Mononuclear cell (primary cell): ENCODE results near the gene DOCK2. TPM values are rescaled to one million over a fixed set of nuclear protein-coding genes. Genes with fewer than 3 reads are reported as not detected.

Experiments
- H3K27me3 ChIP-seq: 2 replicates; pipeline ENCODE4 v1.6.0; 2011; ENCODE audit warnings: low read length, control low read depth; ENCODE audit not compliant: insufficient read depth
- H3K4me1 ChIP-seq: 2 replicates; pipeline ENCODE4 v1.5.1; 2011; ENCODE audit warnings: mild to moderate bottlenecking, low read length, control low read depth; ENCODE audit not compliant: insufficient read depth
- H3K4me3 ChIP-seq: 2 replicates; pipeline ENCODE4 v1.5.1; 2011; ENCODE audit warnings: mild to moderate bottlenecking, low read length, moderate library complexity
- H3K9me3 ChIP-seq: 2 replicates; pipeline ENCODE4 v1.5.1; 2011; ENCODE audit warnings: low read depth, mild to moderate bottlenecking, control low read depth, low read length
- total RNA-seq: library from RNA; depleted of rRNA; stranded (reverse); fragments of >200 nt; gene quantifications from one replicate; pipeline ENCODE4 v1.2.3, GENCODE V29; 2012

Gene DOCK2
- total RNA-seq, 1 donor = 244 TPM

DNA sequence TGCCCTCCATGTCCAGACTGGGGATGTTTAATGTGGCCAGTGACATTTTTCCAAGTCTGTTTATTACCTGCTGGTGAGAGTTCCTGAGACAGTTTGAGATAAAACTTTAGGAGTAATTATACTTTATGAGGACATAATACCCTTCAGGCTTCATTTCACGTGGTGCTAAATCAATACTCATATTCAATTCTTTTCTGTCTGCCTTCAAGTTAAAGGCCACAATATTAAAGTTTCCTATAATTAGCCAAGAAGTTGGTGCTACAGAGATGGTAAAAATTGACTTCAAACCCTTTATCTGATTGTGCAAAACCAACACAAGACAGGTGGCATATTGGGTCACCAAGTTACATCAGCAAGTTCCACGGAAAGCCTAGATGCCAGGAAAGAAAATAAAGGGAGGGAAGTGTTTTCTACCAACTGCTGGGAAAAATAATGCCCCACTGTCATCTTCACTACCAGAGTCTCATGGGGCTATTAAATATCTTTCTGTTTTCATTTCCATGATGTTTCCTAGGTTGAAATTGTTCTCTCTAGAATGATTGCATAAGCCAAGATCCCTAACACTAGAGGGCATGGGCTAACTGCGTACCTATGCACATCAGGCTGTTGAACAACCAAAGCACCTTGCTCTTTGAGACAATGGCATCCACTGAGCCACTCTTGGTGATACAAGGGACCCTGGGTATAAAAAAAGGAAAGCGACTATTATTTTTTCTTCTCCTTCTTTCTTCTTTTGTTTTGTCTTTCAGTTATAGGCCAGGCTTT lies 274.6 kb downstream of the DOCK2 start:
- no peaks in the 10 kb centered on the region for H3K27me3 ChIP-seq
- no peak overlapping the region for H3K4me3 ChIP-seq
- H3K9me3 ChIP-seq = no peaks in the 10 kb centered on the region

DNA sequence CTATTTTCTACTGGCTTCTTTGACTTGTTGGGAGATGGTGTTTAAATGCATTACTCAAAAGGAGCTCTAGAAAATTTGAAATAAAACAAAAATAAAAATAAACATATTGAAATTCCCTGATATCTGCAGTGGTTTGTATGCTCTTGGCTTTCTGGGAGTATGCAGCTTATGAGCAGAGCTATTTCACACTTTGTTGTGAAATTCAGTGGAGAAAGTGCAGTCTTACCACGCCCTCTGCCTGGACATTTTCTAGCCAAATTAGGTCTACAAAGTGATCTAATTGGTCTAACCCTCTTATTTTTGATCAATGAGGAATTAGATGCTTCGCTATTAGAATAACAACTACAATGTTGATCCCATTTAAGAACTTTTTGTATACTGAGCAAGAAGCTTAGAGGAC lies 276.4 kb downstream of the DOCK2 start:
- H3K27me3 ChIP-seq = no peaks in the 10 kb centered on the region
- H3K4me1 ChIP-seq = no peaks in the 10 kb centered on the region
- no peak overlapping the region for H3K4me3 ChIP-seq
- no peaks in the 10 kb centered on the region for H3K9me3 ChIP-seq

More for the DNA sequence above, 274.6 kb downstream of the DOCK2 start:
- H3K4me1 ChIP-seq = no peaks in the 10 kb centered on the region

DNA sequence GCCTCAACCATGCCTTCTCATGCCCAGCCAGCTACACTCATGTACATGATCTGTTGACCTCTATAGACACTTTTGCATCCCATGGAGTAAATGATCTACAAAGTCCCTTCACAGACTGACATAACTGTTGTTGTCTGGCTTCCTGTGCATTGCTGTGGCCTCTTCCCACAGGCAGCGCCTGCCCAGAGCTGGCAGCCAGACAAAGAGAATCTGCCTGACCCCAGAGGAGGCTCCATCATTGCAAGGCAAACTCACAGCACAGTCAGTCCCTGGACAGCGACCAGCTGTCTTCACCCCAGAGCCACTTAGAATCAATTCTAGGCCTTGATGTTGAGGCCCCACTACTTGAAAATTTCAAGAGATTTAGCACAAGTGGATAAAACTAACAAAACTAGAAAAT lies 277.7 kb downstream of the DOCK2 start:
- Histone ChIP-seq H3K27me3 (no peaks in the 10 kb centered on the region), H3K4me1 (no peaks in the 10 kb centered on the region), H3K4me3 (no peak overlapping the region), H3K9me3 (no peaks in the 10 kb centered on the region)

DNA sequence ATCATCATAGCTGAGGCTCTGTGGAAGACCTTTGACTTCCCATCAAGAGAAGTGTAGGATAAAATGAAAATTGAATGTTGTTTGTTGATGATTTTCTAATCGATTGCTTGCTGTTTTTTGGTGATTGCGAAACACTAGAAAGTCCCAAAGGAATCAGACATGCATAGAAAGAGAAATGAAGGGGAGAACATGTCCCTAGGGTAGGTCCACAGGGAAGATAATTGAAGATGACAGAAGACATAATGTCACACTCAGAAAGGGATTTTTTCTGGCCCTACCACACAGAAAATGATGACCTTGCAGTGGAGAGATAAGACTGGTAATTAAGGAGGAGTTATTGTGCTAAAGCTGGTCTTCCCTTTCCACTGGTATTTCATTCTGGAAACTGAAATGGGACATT lies 280.4 kb downstream of the DOCK2 start:
- Histone ChIP-seq H3K4me1 (no peaks in the 10 kb centered on the region), H3K4me3 (no peak overlapping the region), H3K9me3 (no peaks in the 10 kb centered on the region)

DNA sequence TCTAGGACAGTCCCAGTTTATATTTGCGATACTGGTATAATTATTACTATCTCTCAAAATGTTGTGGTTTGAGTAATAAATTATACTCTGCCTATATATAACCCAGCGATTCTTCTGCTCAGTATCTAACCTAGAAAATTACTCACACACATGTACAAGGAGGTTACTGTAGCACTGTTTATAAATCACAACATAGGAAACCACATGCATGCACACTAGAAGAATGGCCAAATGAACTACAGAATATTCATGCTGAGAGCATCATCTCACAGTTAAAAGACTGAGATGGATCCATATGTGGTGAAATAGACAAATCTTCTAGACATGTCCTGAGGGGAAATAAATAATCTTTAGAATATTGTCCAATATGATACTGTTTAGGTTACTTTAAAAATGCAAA lies 281.2 kb downstream of the DOCK2 start:
- Histone ChIP-seq H3K4me3 (no peak overlapping the region), H3K27me3 (no peaks in the 10 kb centered on the region), H3K4me1 (no peaks in the 10 kb centered on the region), H3K9me3 (no peaks in the 10 kb centered on the region)

More for the DNA sequence above, 280.4 kb downstream of the DOCK2 start:
- no peaks in the 10 kb centered on the region for H3K27me3 ChIP-seq

DNA sequence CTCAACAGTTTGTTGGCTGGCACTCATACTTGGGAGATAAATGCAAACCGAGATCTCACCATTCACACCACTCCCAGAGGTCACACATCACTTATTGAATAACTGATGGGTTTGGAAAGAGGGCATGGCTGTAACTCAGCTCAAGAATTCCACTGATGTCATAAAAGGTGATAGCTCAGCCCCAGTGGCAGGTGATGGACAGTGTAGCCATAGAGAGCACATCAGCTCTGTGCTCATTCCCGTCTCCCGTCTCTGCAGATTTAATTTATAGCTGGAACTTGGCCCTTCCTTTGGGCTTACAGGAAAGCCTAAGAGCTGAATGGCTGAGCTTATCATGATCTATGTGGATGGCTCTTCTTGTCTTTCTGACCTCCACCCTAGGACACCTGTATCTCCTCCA lies 283.4 kb downstream of the DOCK2 start:
- Histone ChIP-seq H3K27me3 (no peaks in the 10 kb centered on the region), H3K9me3 (no peaks in the 10 kb centered on the region), H3K4me3 (no peak overlapping the region), H3K4me1 (no peaks in the 10 kb centered on the region)

DNA sequence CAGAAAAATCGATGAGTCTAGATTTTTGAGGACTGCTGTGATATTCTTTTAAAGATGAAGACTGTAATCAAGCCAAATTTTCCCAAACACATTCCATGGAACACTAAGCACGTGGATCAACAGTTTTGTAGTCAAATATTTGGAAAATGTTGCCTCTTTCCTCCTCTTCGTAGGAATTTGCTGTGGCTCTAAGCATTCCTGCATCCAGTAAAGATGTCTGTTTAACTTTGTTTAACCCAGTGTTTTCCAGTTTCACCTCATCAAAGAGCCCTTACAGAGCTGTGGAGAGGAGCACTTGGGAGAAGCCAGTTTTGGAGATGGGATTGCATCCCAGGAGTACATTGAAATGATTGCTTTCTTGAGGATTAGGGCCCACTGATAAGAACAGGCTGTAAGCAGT lies 284.3 kb downstream of the DOCK2 start:
- no peaks in the 10 kb centered on the region for H3K27me3 ChIP-seq
- no peaks in the 10 kb centered on the region for H3K9me3 ChIP-seq
- no peak overlapping the region for H3K4me3 ChIP-seq
- H3K4me1 ChIP-seq = no peaks in the 10 kb centered on the region

DNA sequence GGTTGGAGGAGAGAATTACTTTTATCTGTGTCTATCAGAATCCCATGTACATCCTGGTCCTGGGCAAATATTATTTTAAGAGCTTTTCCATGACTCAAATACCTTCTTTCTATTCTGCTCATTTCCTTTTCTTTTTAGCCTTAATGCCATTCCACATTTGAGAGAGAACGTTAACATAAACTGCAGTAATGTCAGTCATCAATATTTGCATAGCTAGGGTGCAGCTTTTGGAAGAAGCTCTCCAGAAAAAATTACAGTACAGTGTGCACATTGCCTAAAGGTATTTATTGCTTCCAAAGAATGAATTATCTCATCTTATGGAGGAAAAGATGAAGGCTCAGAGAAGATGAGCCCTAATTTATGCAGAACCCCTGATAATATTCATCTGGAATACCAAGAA lies 284.9 kb downstream of the DOCK2 start:
- no peaks in the 10 kb centered on the region for H3K27me3 ChIP-seq

DNA sequence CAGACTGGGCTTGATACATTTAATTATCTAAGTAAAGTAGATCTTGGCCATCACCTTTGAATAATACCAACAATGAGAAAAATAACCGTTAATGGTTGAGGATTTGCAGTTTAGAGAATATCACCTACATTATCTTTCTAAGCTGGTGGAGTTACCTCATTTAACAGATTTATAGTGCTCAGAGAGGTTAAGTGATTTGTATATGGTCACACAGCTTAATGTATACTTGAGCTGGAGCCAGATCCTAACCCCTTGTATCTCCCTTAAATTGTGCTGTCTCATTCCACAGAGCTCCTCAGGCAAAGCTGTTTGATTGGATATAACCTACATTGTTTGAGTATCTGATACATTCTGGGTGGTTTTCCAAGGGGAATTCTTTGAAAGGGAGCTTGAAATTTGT lies 285.4 kb downstream of the DOCK2 start:
- no peak overlapping the region for H3K4me3 ChIP-seq
- no peaks in the 10 kb centered on the region for H3K9me3 ChIP-seq
- H3K27me3 ChIP-seq = no peaks in the 10 kb centered on the region
- H3K4me1 ChIP-seq = no peaks in the 10 kb centered on the region

More for the DNA sequence above, 284.9 kb downstream of the DOCK2 start:
- Histone ChIP-seq H3K9me3 (no peaks in the 10 kb centered on the region), H3K4me3 (no peak overlapping the region), H3K4me1 (no peaks in the 10 kb centered on the region)

DNA sequence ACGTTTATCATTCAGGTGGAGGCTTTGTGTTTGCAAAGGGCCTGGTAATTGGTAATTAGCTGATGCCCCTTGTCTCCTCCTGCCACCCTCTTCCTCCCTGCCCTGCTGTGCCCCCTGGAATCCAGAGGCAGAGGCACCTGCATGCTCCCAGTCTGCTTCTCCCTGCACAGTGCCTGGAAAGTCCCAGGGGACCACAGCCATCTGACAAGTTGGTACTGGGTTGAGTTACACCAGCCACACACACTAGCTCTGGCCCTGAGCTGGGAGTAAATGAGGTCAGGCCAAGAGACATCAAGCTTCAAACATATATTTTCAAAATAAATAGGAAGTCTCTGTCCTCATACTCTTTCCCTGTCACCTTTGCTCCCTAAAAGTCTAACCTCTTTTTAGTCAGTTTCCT lies 286.9 kb downstream of the DOCK2 start:
- no peaks in the 10 kb centered on the region for H3K9me3 ChIP-seq
- no peaks in the 10 kb centered on the region for H3K4me1 ChIP-seq
- no peak overlapping the region for H3K4me3 ChIP-seq
- no peaks in the 10 kb centered on the region for H3K27me3 ChIP-seq

DNA sequence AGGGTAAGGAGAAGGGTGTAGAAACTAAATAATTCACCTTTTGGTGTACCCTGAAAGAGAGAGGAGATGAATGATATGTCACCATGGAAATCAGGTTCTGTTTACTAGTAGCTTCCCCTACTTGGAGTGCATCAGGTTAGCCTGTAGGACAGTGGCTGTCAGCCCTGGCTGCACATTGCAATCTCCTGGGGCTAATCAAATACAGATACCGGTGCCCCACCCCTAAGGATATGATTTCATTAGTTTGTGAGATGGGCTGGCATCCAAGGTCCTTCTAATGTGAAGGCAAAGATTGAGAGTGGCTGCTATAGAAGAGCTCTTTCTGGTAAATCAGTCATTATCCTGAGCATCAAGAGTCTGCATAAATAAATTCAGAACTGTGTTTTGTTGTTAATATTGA lies 296.1 kb downstream of the DOCK2 start:
- Histone ChIP-seq H3K4me3 (no peak overlapping the region), H3K27me3 (no peaks in the 10 kb centered on the region), H3K9me3 (no peaks in the 10 kb centered on the region), H3K4me1 (peaks cover 6% of the 10 kb centered on the region)

DNA sequence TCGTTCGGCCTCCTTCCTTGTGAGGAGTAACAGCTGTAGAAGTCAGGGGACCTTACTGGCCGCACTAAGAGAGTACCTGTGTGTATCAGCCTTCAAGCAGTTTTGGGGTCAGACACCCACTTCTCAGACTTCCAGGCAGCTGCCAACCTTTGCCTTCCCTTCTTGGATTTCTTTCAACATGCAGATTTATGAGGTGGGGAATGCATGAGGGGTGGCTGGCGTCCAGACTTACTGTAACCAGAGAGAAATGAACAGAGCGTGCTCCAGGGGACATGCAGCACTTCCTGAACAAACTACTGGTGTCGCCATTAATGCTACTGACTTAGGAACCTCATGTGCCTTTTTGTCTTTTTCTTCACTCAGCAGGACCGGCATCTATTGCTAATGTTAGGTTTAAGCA lies 296.5 kb downstream of the DOCK2 start:
- Histone ChIP-seq H3K4me3 (no peak overlapping the region), H3K27me3 (no peaks in the 10 kb centered on the region), H3K4me1 (peaks cover 6% of the 10 kb centered on the region), H3K9me3 (no peaks in the 10 kb centered on the region)

DNA sequence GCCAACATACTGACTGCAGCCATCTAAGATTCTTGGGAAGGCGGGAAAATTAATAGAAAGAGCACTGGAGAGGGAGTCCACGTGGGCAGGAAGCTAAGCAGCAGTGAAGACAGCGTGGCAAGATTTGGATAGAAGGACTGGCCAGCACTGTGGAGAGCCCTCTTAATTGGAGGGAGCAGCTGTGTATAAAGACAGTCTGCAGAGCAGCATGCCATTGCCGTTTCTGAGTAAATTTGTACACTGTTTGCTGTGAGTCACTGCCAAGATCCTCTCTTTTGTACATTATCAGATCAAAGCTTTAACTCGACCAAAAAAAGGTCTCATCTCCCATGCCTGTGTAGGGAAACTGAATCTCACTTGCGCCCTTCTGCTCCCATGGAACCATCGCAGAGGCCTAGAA lies 297.9 kb downstream of the DOCK2 start:
- no peaks in the 10 kb centered on the region for H3K27me3 ChIP-seq
- peaks cover 6% of the 10 kb centered on the region for H3K4me1 ChIP-seq
- H3K9me3 ChIP-seq = no peaks in the 10 kb centered on the region
- H3K4me3 ChIP-seq = no peak overlapping the region

DNA sequence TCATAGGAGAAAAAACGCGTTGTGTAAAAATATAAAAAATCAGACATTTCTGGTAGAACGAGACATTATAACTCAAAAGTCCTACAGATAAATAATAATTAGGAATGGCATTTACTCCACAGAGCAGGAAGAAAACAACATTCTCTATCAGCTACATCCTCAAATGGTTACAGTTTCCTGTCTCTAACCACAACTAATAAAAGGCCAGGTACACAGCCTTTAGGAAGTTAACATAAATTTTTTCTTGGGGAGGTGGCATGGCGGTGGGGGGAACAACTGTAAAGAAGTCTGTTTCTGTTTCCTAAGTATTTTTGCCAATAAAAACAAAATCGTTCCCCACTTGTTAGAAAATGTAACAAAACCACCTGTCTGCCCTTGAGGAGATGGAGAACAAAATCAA lies 298.7 kb downstream of the DOCK2 start:
- Histone ChIP-seq H3K4me3 (no peak overlapping the region), H3K9me3 (no peaks in the 10 kb centered on the region), H3K27me3 (no peaks in the 10 kb centered on the region), H3K4me1 (peaks cover 6% of the 10 kb centered on the region)

DNA sequence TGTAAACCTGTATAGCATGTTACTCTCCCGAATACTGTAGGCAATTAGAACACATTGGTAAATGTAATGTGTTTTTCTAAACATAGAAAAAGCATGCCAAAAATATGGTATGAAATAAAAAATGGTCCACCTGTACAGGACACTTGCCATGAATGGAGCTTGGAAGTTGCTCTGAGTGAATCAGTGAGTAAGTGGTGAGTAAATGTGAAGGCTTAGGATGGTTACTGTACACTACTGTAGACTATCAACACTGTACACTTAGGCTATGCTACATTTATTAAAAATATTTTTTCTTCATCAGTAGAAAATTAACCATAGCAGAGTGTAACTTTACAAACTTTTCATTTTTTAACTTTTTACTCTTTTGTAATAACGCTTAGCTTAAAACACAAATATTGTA lies 301.4 kb downstream of the DOCK2 start:
- Histone ChIP-seq H3K9me3 (no peaks in the 10 kb centered on the region), H3K4me3 (no peak overlapping the region), H3K4me1 (peaks cover 6% of the 10 kb centered on the region), H3K27me3 (no peaks in the 10 kb centered on the region)

DNA sequence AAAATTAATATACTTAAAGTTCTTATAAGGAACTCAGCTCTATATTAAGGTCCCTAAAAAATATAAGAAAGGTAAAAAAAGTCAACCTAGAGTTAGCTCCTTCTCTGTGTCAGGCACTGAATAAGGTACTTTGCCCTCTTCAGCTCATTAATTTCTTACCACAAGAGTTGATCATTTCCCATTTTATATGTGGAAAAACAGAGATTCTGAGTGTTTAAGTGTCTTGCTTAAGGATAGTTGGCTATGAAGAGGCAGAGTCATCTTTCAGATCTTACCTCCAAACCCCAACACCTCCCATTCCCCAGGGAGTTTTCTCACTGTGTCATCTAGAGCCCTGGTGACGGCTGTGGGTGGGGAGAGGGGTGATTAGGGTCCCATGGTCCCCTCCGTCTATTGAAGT lies 302.7 kb downstream of the DOCK2 start:
- no peak overlapping the region for H3K4me3 ChIP-seq
- H3K4me1 ChIP-seq = peaks cover 13% of the 10 kb centered on the region
- no peaks in the 10 kb centered on the region for H3K9me3 ChIP-seq
- H3K27me3 ChIP-seq = no peaks in the 10 kb centered on the region
